Tibial artery (tissue), 4 donors: ENCODE data around the gene HSPA2.

Experiments
- DNase-seq, 2 donors: peaks; one replicate each; pipeline ENCODE4 v3.0.0-alpha.2; 2019
- H3K27ac ChIP-seq, 2 donors: fragments of 200-600 bp; sonication (generic) in 1 of 2; 1 replicate in 1 of 2; 2 replicates in 1 of 2; pipeline ENCODE4 v1.5.1; 2018 to 2019; ENCODE audit warnings: mild to moderate bottlenecking in 1 of 2
- H3K27me3 ChIP-seq, 2 donors: fragments of 200-600 bp; sonication (generic) in 1 of 2; one replicate each; pipeline versions ENCODE4 v1.5.1 to v1.6.0; 2016 to 2019
- H3K36me3 ChIP-seq, 3 donors: fragments of 200-600 bp; sonication (generic) in 2 of 3; one replicate each; pipeline ENCODE4 v1.5.1; 2016 to 2019; ENCODE audit warnings: mild to moderate bottlenecking in 2 of 3
- H3K4me1 ChIP-seq, 4 donors: fragments of 200-600 bp; sonication (generic) in 2 of 4; 1 replicate in 3 of 4; 2 replicates in 1 of 4; pipeline ENCODE4 v1.5.1; 2016 to 2019
- H3K4me3 ChIP-seq, 2 donors: fragments of 200-600 bp; sonication (generic) in 1 of 2; 1 replicate in 1 of 2; 2 replicates in 1 of 2; pipeline ENCODE4 v1.5.1; 2018 to 2019; ENCODE audit warnings: mild to moderate bottlenecking in 2 of 2
- H3K9me3 ChIP-seq, 3 donors: fragments of 200-600 bp; sonication (generic) in 1 of 3; one replicate each; pipeline ENCODE4 v1.5.1; 2016 to 2019
- intact Hi-C: fragments of 100-400 bp; cut with DNase I; formaldehyde crosslinking; loops from one replicate; pipeline ENCODE4 v1.15.0; 2023; ENCODE audit warnings: low total_unique reads
- TF ChIP-seq, protein P1 (sequence below), 2 experiments: fragments of 200-600 bp in 1 of 2; fragments of 450-650 bp in 1 of 2; IDR thresholded peaks; one replicate each; pipeline ENCODE4 v1.5.1; 2017 to 2019; ENCODE audit warnings: antibody characterized with exemption in 2 of 2, mild to moderate bottlenecking in 1 of 2, moderate library complexity in 1 of 2

Gene HSPA2

DNA sequence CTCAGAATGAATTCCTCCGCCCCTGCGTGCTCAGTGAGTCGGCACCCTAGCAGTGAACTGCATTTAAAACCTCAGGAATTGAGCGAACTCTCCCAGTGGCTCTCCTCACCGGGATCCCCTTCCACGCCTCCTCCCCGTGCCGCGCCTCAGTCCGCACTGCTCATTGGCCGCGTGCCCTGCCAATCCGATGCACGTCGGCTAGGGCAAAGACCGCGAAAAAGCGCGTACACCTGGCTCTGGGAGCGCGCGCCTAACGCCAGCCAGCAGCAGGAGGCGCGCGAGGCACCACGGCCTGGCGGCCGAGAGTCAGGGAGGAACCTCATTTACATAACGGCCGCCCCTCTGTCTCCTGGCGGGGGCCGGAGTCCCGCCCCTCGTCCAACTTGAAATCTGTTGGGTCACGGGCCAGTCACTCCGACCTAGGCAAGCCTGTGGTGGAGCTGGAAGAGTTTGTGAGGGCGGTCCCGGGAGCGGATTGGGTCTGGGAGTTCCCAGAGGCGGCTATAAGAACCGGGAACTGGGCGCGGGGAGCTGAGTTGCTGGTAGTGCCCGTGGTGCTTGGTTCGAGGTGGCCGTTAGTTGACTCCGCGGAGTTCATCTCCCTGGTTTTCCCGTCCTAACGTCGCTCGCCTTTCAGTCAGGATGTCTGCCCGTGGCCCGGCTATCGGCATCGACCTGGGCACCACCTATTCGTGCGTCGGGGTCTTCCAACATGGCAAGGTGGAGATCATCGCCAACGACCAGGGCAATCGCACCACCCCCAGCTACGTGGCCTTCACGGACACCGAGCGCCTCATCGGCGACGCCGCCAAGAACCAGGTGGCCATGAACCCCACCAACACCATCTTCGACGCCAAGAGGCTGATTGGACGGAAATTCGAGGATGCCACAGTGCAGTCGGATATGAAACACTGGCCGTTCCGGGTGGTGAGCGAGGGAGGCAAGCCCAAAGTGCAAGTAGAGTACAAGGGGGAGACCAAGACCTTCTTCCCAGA lies at the start of gene HSPA2:
TSS of gene HSPA2 (plus strand) at position 534 of the 995 bp plus-strand sequence. CDS start at position 643, 109 bp downstream.
- H3K36me3 ChIP-seq = no peaks in the 10 kb centered on the region
- TF ChIP-seq, protein P1, sequence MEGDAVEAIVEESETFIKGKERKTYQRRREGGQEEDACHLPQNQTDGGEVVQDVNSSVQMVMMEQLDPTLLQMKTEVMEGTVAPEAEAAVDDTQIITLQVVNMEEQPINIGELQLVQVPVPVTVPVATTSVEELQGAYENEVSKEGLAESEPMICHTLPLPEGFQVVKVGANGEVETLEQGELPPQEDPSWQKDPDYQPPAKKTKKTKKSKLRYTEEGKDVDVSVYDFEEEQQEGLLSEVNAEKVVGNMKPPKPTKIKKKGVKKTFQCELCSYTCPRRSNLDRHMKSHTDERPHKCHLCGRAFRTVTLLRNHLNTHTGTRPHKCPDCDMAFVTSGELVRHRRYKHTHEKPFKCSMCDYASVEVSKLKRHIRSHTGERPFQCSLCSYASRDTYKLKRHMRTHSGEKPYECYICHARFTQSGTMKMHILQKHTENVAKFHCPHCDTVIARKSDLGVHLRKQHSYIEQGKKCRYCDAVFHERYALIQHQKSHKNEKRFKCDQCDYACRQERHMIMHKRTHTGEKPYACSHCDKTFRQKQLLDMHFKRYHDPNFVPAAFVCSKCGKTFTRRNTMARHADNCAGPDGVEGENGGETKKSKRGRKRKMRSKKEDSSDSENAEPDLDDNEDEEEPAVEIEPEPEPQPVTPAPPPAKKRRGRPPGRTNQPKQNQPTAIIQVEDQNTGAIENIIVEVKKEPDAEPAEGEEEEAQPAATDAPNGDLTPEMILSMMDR (IDR thresholded peaks at IDR 0.05) = peak; percentile 79 to 84
- peak; percentile 99 to 100 for DNase-seq
- H3K4me1 ChIP-seq = peaks cover 0 to 33% (median 15%) of the 10 kb centered on the region in 4 donors
- H3K4me3 ChIP-seq = peak within 1 kb of the TSS; percentile 61 to 64
- H3K9me3 ChIP-seq = no peaks in the 10 kb centered on the region
- H3K27ac ChIP-seq = peak within 1 kb of the TSS; percentile 80 to 85
- H3K27me3 ChIP-seq = no peaks in the 10 kb centered on the region
- intact Hi-C loops = loop anchor here (2.0 to 10.0 kb wide), 3 partner anchors 38 to 224 kb away; partner anchors contain the start of gene ZBTB25

DNA sequence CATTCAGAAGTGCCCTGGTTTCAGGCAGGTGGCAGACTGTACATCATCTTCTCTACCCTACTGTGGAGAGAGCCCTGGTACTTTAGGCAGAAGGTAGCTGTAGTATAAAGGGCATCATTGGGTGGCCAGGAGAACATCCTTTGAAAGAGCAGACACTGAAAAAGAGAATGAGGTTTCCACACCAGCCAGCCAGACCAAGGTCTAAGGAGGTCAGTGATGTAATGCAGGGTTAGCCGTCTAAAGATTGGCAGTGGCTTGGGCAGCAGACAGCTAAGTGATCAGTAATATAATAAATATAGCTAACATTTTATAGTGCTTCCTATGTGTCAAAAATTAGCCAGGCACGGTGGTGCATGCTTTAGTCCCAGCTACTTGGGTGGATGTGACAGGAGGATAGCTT lies 48.9 kb upstream of the HSPA2 start:
- no peak overlapping the region for H3K4me3 ChIP-seq
- intact Hi-C loops = no loop called here
- TF ChIP-seq, protein P1 (IDR thresholded peaks at IDR 0.05) = no peak
- H3K9me3 ChIP-seq = no peaks in the 10 kb centered on the region
- H3K36me3 ChIP-seq = peaks cover 29 to 54% (median 35%) of the 10 kb centered on the region in 3 donors
- no peak overlapping the region for H3K27ac ChIP-seq
- DNase-seq = no peak
- no peaks in the 10 kb centered on the region for H3K4me1 ChIP-seq
- H3K27me3 ChIP-seq = no peaks in the 10 kb centered on the region

DNA sequence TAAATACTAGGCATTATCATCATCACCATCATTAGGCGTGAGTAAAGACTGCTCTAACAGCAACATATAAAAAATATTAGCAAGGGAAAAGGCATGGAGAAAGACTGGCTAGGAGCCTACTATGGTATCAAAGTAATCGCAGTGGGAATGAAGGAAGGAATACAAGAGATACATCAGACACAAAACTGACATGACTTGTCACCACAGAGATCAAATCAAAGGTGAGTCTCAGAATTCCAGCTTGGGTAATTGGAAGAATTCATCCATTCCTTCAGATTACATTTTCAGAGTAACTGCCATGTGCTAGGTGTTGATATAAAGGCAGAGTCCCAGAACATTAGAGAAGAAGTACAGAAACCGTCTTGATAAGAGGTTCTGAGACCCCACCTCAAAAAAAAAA lies 47.1 kb upstream of the HSPA2 start:
- no peak for DNase-seq
- Histone ChIP-seq H3K36me3 (peaks cover 13 to 36% (median 22%) of the 10 kb centered on the region in 3 donors), H3K4me1 (peaks cover 0 to 6% (median 0%) of the 10 kb centered on the region in 4 donors), H3K27me3 (no peaks in the 10 kb centered on the region), H3K4me3 (no peak overlapping the region), H3K27ac (no peak overlapping the region), H3K9me3 (no peaks in the 10 kb centered on the region)
- TF ChIP-seq, protein P1 (IDR thresholded peaks at IDR 0.05) = no peak
- intact Hi-C loops = no loop called here

DNA sequence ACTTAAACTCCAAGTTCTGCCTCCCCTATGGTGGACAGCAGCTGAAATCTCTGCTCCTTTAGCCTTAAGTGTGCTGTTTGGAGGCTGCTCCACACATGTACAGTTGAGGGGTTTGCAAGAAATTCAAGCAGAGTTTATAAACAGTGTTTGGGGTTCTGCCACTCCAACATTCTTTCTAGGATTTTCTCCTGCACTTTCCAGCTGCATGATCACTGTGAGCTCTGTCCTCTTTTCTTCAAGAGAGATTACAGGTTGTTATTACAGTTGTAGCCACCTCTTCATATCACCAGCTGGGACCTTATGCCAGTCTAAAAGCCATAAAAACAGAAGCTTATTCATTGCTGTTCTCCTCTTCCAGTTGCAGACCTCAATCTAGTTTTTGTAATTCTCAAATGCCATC lies 45.3 kb upstream of the HSPA2 start:
- Histone ChIP-seq H3K27ac (no peak overlapping the region), H3K9me3 (no peaks in the 10 kb centered on the region), H3K27me3 (no peaks in the 10 kb centered on the region), H3K36me3 (peaks cover 8 to 21% (median 12%) of the 10 kb centered on the region in 3 donors), H3K4me1 (peaks cover 0 to 16% (median 6%) of the 10 kb centered on the region in 4 donors), H3K4me3 (no peak overlapping the region)
- intact Hi-C loops = no loop called here
- no peak for DNase-seq
- TF ChIP-seq, protein P1 (IDR thresholded peaks at IDR 0.05) = no peak

GRCh38 chr14:64496764-64497163 lies 43.8 kb upstream of the HSPA2 start:
- Histone ChIP-seq H3K27ac (no peak overlapping the region), H3K36me3 (peaks cover 8 to 21% (median 12%) of the 10 kb centered on the region in 3 donors), H3K27me3 (no peaks in the 10 kb centered on the region), H3K4me1 (peaks cover 0 to 31% (median 21%) of the 10 kb centered on the region in 4 donors), H3K9me3 (no peaks in the 10 kb centered on the region), H3K4me3 (no peak overlapping the region)
- no peak for DNase-seq
- intact Hi-C loops = no loop called here
- TF ChIP-seq, protein P1 (IDR thresholded peaks at IDR 0.05) = no peak
